Fibroblast of lung (primary cell): ENCODE data around the gene UBQLN4.

Source experiments
- EZH2 ChIP-seq: IDR thresholded peaks from 2 replicates; pipeline ENCODE4 v1.5.1; 2012; ENCODE audit warnings: low read length, control low read depth, mild to moderate bottlenecking; ENCODE audit errors: missing control alignments
- TF ChIP-seq, protein P1 (sequence below), 2 donors: IDR thresholded peaks in 1 of 2; conservative IDR thresholded peaks in 1 of 2; 1 replicate in 1 of 2; 2 replicates in 1 of 2; pipeline ENCODE4 v1.5.1; 2011 to 2012; ENCODE audit warnings: low read length in 2 of 2, control low read depth in 1 of 2, inconsistent platforms in 1 of 2, low read depth in 1 of 2, mild to moderate bottlenecking in 1 of 2

DNA sequence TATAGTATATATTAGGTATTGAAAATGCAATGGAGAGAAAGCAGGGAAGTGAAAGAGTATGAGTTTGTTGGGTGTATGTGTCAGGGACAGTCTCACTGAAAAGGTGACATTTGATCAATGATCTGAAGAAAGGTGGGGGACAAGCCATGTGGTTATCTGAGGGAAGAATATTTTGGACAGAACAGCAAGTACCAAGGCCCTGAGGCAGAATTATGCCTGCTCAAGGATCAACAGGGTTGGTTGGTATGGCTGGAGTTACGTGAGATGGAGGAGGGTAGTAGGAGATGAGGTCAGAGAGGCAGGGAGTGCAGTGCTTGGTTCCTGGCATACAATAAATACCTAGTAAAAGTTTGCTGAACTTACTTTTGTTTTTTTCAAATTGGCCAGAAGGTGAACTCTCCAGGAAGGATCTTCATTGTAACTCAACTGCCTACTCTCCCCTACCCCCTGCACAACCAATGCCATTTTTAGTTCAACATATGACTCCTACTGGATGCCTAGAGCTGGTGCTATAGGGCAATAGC lies 2.8 kb upstream of the UBQLN4 start:
- no peak for TF ChIP-seq EZH2
- TF ChIP-seq, protein P1, sequence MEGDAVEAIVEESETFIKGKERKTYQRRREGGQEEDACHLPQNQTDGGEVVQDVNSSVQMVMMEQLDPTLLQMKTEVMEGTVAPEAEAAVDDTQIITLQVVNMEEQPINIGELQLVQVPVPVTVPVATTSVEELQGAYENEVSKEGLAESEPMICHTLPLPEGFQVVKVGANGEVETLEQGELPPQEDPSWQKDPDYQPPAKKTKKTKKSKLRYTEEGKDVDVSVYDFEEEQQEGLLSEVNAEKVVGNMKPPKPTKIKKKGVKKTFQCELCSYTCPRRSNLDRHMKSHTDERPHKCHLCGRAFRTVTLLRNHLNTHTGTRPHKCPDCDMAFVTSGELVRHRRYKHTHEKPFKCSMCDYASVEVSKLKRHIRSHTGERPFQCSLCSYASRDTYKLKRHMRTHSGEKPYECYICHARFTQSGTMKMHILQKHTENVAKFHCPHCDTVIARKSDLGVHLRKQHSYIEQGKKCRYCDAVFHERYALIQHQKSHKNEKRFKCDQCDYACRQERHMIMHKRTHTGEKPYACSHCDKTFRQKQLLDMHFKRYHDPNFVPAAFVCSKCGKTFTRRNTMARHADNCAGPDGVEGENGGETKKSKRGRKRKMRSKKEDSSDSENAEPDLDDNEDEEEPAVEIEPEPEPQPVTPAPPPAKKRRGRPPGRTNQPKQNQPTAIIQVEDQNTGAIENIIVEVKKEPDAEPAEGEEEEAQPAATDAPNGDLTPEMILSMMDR (conservative IDR thresholded peaks at IDR 0.05 in 1 of 2, IDR thresholded peaks at IDR 0.05 in 1 of 2; ENCODE audit: low read depth in 1 of 2, low read length in 2 of 2) = no peak
